Trophoblast cell (in vitro differentiated cells and primary cell): ENCODE results near the gene FGB.

Source experiments
- DNase-seq, 2 donors: peaks; one replicate each; pipeline ENCODE4 v3.0.0-alpha.2; 2016
- H2AFZ ChIP-seq: 2 replicates; pipeline ENCODE4 v1.6.1; 2013; ENCODE audit warnings: low read length, moderate library complexity, mild to moderate bottlenecking; ENCODE audit not compliant: insufficient read depth, poor library complexity
- H2AK5ac ChIP-seq: 2 replicates; pipeline ENCODE4 v1.6.1; 2013; ENCODE audit warnings: mild to moderate bottlenecking, low read length
- H2BK120ac ChIP-seq: 2 replicates; pipeline ENCODE4 v1.6.1; 2013; ENCODE audit warnings: low read length, mild to moderate bottlenecking, moderate library complexity; ENCODE audit not compliant: insufficient read depth, poor library complexity
- H2BK12ac ChIP-seq: 2 replicates; pipeline ENCODE4 v1.6.1; 2013; ENCODE audit warnings: mild to moderate bottlenecking, low read length, moderate library complexity
- H2BK5ac ChIP-seq: 2 replicates; pipeline ENCODE4 v1.6.1; 2013; ENCODE audit warnings: low read length, low read depth, moderate library complexity, mild to moderate bottlenecking; ENCODE audit not compliant: poor library complexity
- H3K14ac ChIP-seq: 2 replicates; pipeline ENCODE4 v1.6.1; 2013; ENCODE audit warnings: mild to moderate bottlenecking, low read length
- H3K18ac ChIP-seq: 2 replicates; pipeline ENCODE4 v1.6.1; 2013; ENCODE audit warnings: mild to moderate bottlenecking, low read length
- H3K23ac ChIP-seq: 2 replicates; pipeline ENCODE4 v1.6.1; 2013; ENCODE audit warnings: low read length
- H3K27ac ChIP-seq: 2 replicates; pipeline ENCODE4 v1.5.1; 2013; ENCODE audit warnings: low read depth, mild to moderate bottlenecking, inconsistent platforms, low read length, moderate library complexity
- H3K27me3 ChIP-seq: 2 replicates; pipeline ENCODE4 v1.6.1; 2013; ENCODE audit warnings: inconsistent platforms, mild to moderate bottlenecking, low read length, moderate library complexity; ENCODE audit not compliant: insufficient read depth
- H3K36me3 ChIP-seq, 2 experiments: 1 replicate in 1 of 2; 2 replicates in 1 of 2; pipeline ENCODE4 v1.6.1; 2013; ENCODE audit warnings: low read length in 2 of 2, mild to moderate bottlenecking in 2 of 2, moderate library complexity in 1 of 2; ENCODE audit not compliant: insufficient read depth in 2 of 2, control insufficient read depth in 1 of 2
- H3K4ac ChIP-seq: 2 replicates; pipeline ENCODE4 v1.6.1; 2013; ENCODE audit warnings: low read depth, mild to moderate bottlenecking, low read length, moderate library complexity
- H3K4me1 ChIP-seq, 2 experiments: 1 replicate in 1 of 2; 2 replicates in 1 of 2; pipeline ENCODE4 v1.6.1; 2013; ENCODE audit warnings: low read length in 2 of 2, mild to moderate bottlenecking in 2 of 2, moderate library complexity in 1 of 2; ENCODE audit not compliant: insufficient read depth in 2 of 2, control insufficient read depth in 1 of 2
- H3K4me2 ChIP-seq: 2 replicates; pipeline ENCODE4 v1.6.1; 2013; ENCODE audit warnings: inconsistent platforms, mild to moderate bottlenecking, low read length, moderate library complexity
- H3K4me3 ChIP-seq: 2 replicates; pipeline ENCODE4 v1.5.1; 2013; ENCODE audit warnings: mild to moderate bottlenecking, low read depth, low read length, inconsistent platforms
- H3K79me1 ChIP-seq: one replicate; pipeline ENCODE4 v1.6.1; 2013; ENCODE audit warnings: low read length
- H3K79me2 ChIP-seq: 2 replicates; pipeline ENCODE4 v1.6.1; 2013; ENCODE audit warnings: low read length, mild to moderate bottlenecking; ENCODE audit not compliant: control insufficient read depth, insufficient read depth, poor library complexity
- H3K9ac ChIP-seq: 2 replicates; pipeline ENCODE4 v1.6.1; 2013; ENCODE audit warnings: mild to moderate bottlenecking, low read length
- H3K9me3 ChIP-seq: 2 replicates; pipeline ENCODE4 v1.6.1; 2013; ENCODE audit warnings: low read depth, mild to moderate bottlenecking, control low read depth, inconsistent platforms, low read length; ENCODE audit not compliant: insufficient read depth
- H4K12ac ChIP-seq: 2 replicates; pipeline ENCODE4 v1.6.1; 2013; ENCODE audit warnings: low read depth, mild to moderate bottlenecking, low read length, moderate library complexity
- H4K8ac ChIP-seq: 2 replicates; pipeline ENCODE4 v1.6.1; 2013; ENCODE audit warnings: low read depth, mild to moderate bottlenecking, low read length, moderate library complexity
- H4K91ac ChIP-seq: one replicate; pipeline ENCODE4 v1.6.1; 2013; ENCODE audit warnings: low read depth, mild to moderate bottlenecking, low read length, moderate library complexity
- WGBS: extraction: QIAGEN DNeasy Blood & Tissue Kit; methylation state at CpG from one replicate; pipeline ENCODE4 v1.1.7; 2013; ENCODE audit warnings: missing lambda C conversion rate; ENCODE audit not compliant: insufficient read length, insufficient coverage; ENCODE audit errors: extremely low coverage; 5-methylcytosine and 5-hydroxymethylcytosine counted together

FGB gene

DNA sequence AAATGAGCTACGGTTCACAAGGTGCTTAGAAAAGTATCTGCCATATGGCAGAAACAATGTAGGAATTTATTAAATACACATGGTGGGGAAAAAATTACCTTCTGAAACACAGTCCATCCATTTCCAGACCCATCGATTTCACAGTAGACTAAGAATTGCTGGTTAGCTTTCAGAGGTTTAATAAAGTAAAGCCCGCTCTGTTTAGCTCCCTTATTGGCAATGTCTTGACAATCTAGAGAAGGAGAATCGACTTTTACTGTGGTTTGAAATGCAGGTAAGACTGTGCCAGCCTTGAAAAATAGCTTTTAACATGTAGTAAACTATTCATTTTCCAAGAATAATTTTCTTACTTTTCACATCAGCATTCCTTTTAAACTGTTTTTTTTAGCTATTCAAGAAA is 46.7 kb downstream of the FGB start:
- Histone ChIP-seq H3K4ac (no peak overlapping the region), H3K36me3 (no peaks in the 10 kb centered on the region), H3K14ac (no peak overlapping the region), H2AFZ (no peak overlapping the region), H4K91ac (no peak overlapping the region), H2BK12ac (no peak overlapping the region), H3K27ac (no peak overlapping the region), H3K79me1 (no peaks in the 10 kb centered on the region), H2BK120ac (no peak overlapping the region), H4K12ac (no peak overlapping the region), H2AK5ac (no peak overlapping the region), H3K79me2 (no peaks in the 10 kb centered on the region), H2BK5ac (no peak overlapping the region), H3K18ac (no peak overlapping the region), H3K27me3 (no peaks in the 10 kb centered on the region), H4K8ac (no peak overlapping the region), H3K23ac (no peak overlapping the region), H3K9ac (no peak overlapping the region), H3K4me2 (no peak overlapping the region), H3K4me1 (no peaks in the 10 kb centered on the region), H3K4me3 (no peak overlapping the region), H3K9me3 (no peaks in the 10 kb centered on the region)
- no CpG with 5 or more reads among the region's 4 CpGs for WGBS
- DNase-seq, result no peak

DNA sequence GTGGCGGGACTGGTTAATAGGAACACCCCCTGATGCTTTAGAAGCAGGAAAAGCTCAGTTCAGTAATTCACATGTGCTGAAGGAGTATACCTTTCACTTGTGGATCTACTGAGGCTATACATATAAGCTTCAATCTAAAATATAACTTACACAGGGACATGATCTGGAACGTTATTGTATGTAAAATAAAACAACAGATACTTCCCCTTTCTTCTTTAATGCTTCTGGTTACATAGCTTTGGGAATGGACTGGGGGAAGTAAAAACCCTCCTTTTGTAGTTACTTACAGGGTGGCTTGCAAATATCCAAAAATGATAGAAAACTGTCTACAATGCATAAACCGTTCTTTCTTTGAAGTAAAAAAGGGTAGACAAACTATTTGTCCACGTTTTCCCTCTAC is 47.8 kb downstream of the FGB start:
- Histone ChIP-seq H3K4me3 (no peak overlapping the region), H3K27me3 (no peaks in the 10 kb centered on the region), H2AK5ac (no peak overlapping the region), H3K79me2 (no peaks in the 10 kb centered on the region), H4K12ac (no peak overlapping the region), H4K91ac (no peak overlapping the region), H3K18ac (no peak overlapping the region), H2BK120ac (no peak overlapping the region), H3K14ac (no peak overlapping the region), H2AFZ (no peak overlapping the region), H2BK12ac (no peak overlapping the region), H3K4ac (no peak overlapping the region), H4K8ac (no peak overlapping the region), H3K27ac (no peak overlapping the region), H3K36me3 (no peaks in the 10 kb centered on the region), H3K23ac (no peak overlapping the region), H2BK5ac (no peak overlapping the region), H3K4me2 (no peak overlapping the region), H3K9me3 (no peaks in the 10 kb centered on the region), H3K9ac (no peak overlapping the region), H3K4me1 (no peaks in the 10 kb centered on the region), H3K79me1 (no peaks in the 10 kb centered on the region)
- WGBS, result no CpG with 5 or more reads among the region's 4 CpGs
- no peak for DNase-seq

DNA sequence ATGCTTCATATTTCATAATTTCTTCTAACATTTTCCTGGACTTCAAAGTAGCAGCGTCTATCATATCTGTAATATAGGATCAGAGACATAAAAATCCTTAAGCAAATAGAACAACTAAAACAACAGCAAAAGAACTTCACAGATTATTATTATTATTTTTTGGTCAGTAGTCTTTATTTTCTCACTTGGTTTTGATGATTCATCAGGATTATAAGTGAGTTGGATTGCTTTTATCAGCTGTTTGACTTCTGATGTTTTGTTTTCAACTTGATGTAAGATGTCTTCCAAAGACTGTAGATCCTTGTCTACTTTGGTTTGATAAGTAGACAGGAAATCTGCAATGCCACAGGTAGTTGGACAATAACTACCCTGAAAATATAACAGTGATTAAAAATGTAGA is 49.0 kb downstream of the FGB start:
- Histone ChIP-seq H3K4me1 (no peaks in the 10 kb centered on the region), H3K23ac (no peak overlapping the region), H3K36me3 (no peaks in the 10 kb centered on the region), H2BK120ac (no peak overlapping the region), H2AK5ac (no peak overlapping the region), H4K8ac (no peak overlapping the region), H3K14ac (no peak overlapping the region), H3K4me2 (no peak overlapping the region), H3K27ac (no peak overlapping the region), H3K9ac (no peak overlapping the region), H3K27me3 (no peaks in the 10 kb centered on the region), H2BK5ac (no peak overlapping the region), H4K91ac (no peak overlapping the region), H3K18ac (no peak overlapping the region), H3K4ac (no peak overlapping the region), H2AFZ (no peak overlapping the region), H3K4me3 (no peak overlapping the region), H3K79me2 (no peaks in the 10 kb centered on the region), H4K12ac (no peak overlapping the region), H3K79me1 (no peaks in the 10 kb centered on the region), H3K9me3 (no peaks in the 10 kb centered on the region), H2BK12ac (no peak overlapping the region)
- WGBS, result no CpG with 5 or more reads among the region's 1 CpG
- no peak for DNase-seq

DNA sequence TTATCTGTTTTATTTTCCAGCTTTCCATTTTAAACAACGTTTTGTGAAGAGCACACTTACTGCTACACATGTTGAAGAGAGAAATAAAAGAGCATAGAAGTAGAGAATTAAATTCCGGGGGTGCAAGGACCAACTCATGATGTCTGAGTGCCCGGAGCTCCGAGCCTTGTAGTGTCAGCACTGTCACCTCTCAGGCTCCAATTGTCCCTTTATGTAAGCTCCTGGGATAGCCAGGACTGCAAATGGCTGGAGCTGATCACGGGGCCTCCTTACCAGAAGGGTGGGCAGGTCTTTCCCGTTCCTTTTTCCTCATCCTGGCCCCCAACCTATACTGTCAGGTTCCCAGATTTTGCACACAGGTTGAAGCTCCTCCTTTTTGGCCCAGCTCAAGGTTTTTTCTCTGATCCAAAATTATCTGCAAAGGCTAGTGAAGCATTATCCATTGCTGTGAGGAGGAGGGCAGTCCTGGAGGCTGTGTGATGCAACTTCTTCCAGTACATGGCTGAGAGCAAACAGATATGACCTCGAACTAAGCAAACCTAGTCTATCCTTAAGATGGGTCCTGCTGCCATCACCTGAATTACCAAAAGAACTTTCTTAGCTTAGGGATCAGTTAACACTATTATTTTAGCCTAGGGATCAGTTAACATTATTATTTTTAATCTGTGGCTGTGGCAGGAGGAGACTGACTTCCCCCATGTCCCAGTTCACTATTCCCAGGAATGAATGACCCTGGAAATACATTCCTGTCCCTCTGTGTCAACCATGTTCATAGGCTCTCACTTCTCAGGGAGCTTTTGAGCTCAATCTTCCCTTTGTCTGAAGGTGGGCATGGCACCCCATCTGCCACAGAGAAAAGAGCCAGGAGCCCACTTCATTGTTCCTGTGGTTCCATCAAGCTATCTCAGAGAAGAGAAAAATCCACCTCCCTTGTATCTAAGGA is 49.9 kb downstream of the FGB start, which contains the start of gene FGG:
FGG (minus strand) TSS at position 185 of the 943 bp plus-strand sequence; CDS start at position 138, 47 bp downstream.
- H3K23ac ChIP-seq, result no peak within 1 kb of the TSS
- no peak within 1 kb of the TSS for H3K4me3 ChIP-seq
- no peaks in the 10 kb centered on the region for H3K9me3 ChIP-seq
- no peaks in the 10 kb centered on the region for H3K79me2 ChIP-seq
- no CpG with 5 or more reads among the region's 7 CpGs for WGBS
- no peak for DNase-seq
- H4K91ac ChIP-seq, result no peak within 1 kb of the TSS
- H3K9ac ChIP-seq, result no peak within 1 kb of the TSS
- H3K36me3 ChIP-seq, result no peaks in the 10 kb centered on the region
- no peak within 1 kb of the TSS for H3K18ac ChIP-seq
- no peak within 1 kb of the TSS for H3K27ac ChIP-seq
- H2AK5ac ChIP-seq, result no peak within 1 kb of the TSS
- no peak within 1 kb of the TSS for H3K4ac ChIP-seq
- H3K4me2 ChIP-seq, result no peak within 1 kb of the TSS
- no peak within 1 kb of the TSS for H2BK12ac ChIP-seq
- no peak within 1 kb of the TSS for H2BK120ac ChIP-seq
- no peaks in the 10 kb centered on the region for H3K79me1 ChIP-seq
- no peak within 1 kb of the TSS for H4K8ac ChIP-seq
- no peak within 1 kb of the TSS for H2BK5ac ChIP-seq
- no peak within 1 kb of the TSS for H4K12ac ChIP-seq
- H3K27me3 ChIP-seq, result no peaks in the 10 kb centered on the region
- no peak within 1 kb of the TSS for H2AFZ ChIP-seq
- H3K4me1 ChIP-seq, result no peaks in the 10 kb centered on the region
- no peak within 1 kb of the TSS for H3K14ac ChIP-seq
